Right lobe of liver (tissue), 6 donors: ENCODE results near the gene DUOX2. TPM values are rescaled to one million over a fixed set of nuclear protein-coding genes. Genes with fewer than 3 reads are reported as not detected.

Experiments
- ATAC-seq, 4 donors: fragments of 200-7000 bp; cut with Tn5 transposase; one replicate each; pipeline ENCODE4 v1.9.1; 2020; ENCODE audit warnings: mild to moderate bottlenecking in 4 of 4, moderate library complexity in 4 of 4
- DNase-seq, 3 donors: peaks; one replicate each; pipeline ENCODE4 v3.0.0-alpha.2; 2020
- H3K27ac ChIP-seq, 3 donors: fragments of 200-600 bp; one replicate each; pipeline ENCODE4 v1.8.0; 2022
- H3K27me3 ChIP-seq, 2 donors: fragments of 200-600 bp; one replicate each; pipeline ENCODE4 v1.8.0; 2022
- H3K36me3 ChIP-seq, 4 donors: fragments of 200-600 bp; sonication (generic) in 1 of 4; one replicate each; pipeline versions ENCODE4 v1.5.1 to v1.8.0; 2017 to 2022; ENCODE audit warnings: control low read depth in 1 of 4
- H3K4me1 ChIP-seq, 4 donors: fragments of 200-600 bp; sonication (generic) in 1 of 4; one replicate each; pipeline versions ENCODE4 v1.5.1 to v1.8.0; 2017 to 2022; ENCODE audit warnings: control low read depth in 1 of 4
- H3K4me3 ChIP-seq, 3 donors: fragments of 200-600 bp; one replicate each; pipeline ENCODE4 v1.8.0; 2022
- H3K9me3 ChIP-seq, 4 donors: fragments of 200-600 bp; sonication (generic) in 1 of 4; one replicate each; pipeline versions ENCODE4 v1.5.1 to v1.8.0; 2017 to 2022; ENCODE audit warnings: control low read depth in 1 of 4
- POLR2A ChIP-seq: fragments of 450-650 bp; IDR thresholded peaks from one replicate; pipeline ENCODE4 v1.6.1; 2017; ENCODE audit warnings: antibody characterized with exemption, mild to moderate bottlenecking
- WGBS: methylation state at CpG from one replicate; pipeline ENCODE4 v1.1.6; 2018; ENCODE audit warnings: low coverage, low lambda C conversion rate; ENCODE audit not compliant: insufficient coverage; ENCODE audit errors: missing lambda C conversion rate; 5-methylcytosine and 5-hydroxymethylcytosine counted together
- intact Hi-C, 2 donors: fragments of 100-400 bp; cut with DNase I; formaldehyde crosslinking; loops; one replicate each; pipeline versions ENCODE4 v1.11.2 to v1.14.1; 2022
- total RNA-seq, 6 experiments: library from RNA; depleted of rRNA in 2 of 6; stranded (reverse); fragments of >200 nt in 2 of 6; fragmentation: NEBNext Ultra II Directional in 3 of 6; extraction: Animal tissue kit (Norgen Biotek cat#: 25700) in 3 of 6; gene quantifications; one replicate each; pipeline versions ENCODE4 v1.1.0 to v1.2.4, GENCODE V29; 2016 to 2023
- TF ChIP-seq, protein P1 (sequence below), 4 donors: fragments of 200-600 bp in 3 of 4; fragments of 450-650 bp in 1 of 4; IDR thresholded peaks; one replicate each; pipeline versions ENCODE4 v1.5.1 to v1.8.0; 2016 to 2022; ENCODE audit warnings: antibody characterized with exemption in 4 of 4, mild to moderate bottlenecking in 2 of 4
- donor health status: DM: no; HTN: yes; CAD: no.
- donor health status: DM: no; HTN: no; CAD: no.
- donor health status: DM: no; HTN: no; CAD: no.
- donor health status: DM: no; HTN: yes; CAD: no.
- donor health status: DM: no; HTN: yes; CAD: no.

The DUOX2 gene
- total RNA-seq, 6 experiments from 2014 or later, result 0.02 to 0.93 (median 0.25) TPM; not detected in 1

DNA sequence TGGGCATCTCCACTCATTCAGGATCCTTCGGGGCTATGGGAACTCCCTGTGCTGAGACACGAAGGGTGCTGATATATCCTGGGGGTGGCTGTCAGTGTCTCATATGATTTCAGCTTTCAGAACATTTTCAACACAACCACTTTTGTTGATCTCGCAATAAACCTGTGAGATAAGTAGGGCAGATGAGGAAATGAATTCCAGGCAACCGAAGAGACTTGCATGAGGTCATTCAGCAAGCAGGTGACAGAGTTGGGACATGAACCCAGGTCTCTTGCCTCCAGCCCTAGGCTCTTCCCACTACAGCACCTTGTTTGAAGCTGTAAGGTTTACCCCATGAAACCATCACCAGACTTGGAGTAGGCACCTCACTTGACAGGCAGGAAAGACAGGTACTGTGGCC, 32.4 kb upstream of the DUOX2 start:
- Histone ChIP-seq H3K27ac (no peak overlapping the region), H3K36me3 (no peaks in the 10 kb centered on the region), H3K4me3 (no peak overlapping the region), H3K9me3 (no peaks in the 10 kb centered on the region), H3K4me1 (no peaks in the 10 kb centered on the region), H3K27me3 (no peaks in the 10 kb centered on the region)
- DNase-seq (no peak), ATAC-seq (peak in 1 of 4 donors; percentile 78)
- intact Hi-C loops, result no loop called here
- TF ChIP-seq, protein P1, sequence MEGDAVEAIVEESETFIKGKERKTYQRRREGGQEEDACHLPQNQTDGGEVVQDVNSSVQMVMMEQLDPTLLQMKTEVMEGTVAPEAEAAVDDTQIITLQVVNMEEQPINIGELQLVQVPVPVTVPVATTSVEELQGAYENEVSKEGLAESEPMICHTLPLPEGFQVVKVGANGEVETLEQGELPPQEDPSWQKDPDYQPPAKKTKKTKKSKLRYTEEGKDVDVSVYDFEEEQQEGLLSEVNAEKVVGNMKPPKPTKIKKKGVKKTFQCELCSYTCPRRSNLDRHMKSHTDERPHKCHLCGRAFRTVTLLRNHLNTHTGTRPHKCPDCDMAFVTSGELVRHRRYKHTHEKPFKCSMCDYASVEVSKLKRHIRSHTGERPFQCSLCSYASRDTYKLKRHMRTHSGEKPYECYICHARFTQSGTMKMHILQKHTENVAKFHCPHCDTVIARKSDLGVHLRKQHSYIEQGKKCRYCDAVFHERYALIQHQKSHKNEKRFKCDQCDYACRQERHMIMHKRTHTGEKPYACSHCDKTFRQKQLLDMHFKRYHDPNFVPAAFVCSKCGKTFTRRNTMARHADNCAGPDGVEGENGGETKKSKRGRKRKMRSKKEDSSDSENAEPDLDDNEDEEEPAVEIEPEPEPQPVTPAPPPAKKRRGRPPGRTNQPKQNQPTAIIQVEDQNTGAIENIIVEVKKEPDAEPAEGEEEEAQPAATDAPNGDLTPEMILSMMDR (IDR thresholded peaks at IDR 0.05), result no peak
- TF ChIP-seq POLR2A, result no peak
- 60% methylated on average over 4 of the region's 4 CpGs for WGBS

DNA sequence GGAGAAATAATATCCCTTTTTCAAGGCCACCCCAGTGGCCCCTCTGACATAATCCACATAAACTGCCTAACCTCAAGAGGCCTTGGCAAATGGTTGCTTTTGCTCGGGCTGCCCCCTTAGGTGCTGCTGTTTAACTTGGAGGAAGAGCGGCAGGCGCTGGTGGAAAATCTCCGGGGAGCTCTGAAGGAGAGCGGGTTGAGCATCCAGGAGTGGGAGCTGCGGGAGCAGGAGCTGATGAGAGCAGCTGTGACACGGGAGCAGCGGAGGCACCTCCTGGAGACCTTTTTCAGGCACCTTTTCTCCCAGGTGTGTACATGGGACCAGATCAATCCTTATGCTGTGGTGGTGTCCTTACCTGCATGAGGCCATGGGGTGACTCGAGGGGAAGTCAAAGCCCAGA, 30.8 kb upstream of the DUOX2 start:
- no peak for DNase-seq
- no peak for TF ChIP-seq POLR2A
- TF ChIP-seq, protein P1 (IDR thresholded peaks at IDR 0.05), result no peak
- no peaks in the 10 kb centered on the region for H3K9me3 ChIP-seq
- 43% methylated on average over 1 of the region's 9 CpGs for WGBS
- H3K27me3 ChIP-seq, result no peaks in the 10 kb centered on the region
- H3K4me3 ChIP-seq, result no peak overlapping the region
- no peak overlapping the region for H3K27ac ChIP-seq
- H3K4me1 ChIP-seq, result no peaks in the 10 kb centered on the region
- no peaks in the 10 kb centered on the region for H3K36me3 ChIP-seq
- intact Hi-C loops, result no loop called here
- ATAC-seq, result no peak

DNA sequence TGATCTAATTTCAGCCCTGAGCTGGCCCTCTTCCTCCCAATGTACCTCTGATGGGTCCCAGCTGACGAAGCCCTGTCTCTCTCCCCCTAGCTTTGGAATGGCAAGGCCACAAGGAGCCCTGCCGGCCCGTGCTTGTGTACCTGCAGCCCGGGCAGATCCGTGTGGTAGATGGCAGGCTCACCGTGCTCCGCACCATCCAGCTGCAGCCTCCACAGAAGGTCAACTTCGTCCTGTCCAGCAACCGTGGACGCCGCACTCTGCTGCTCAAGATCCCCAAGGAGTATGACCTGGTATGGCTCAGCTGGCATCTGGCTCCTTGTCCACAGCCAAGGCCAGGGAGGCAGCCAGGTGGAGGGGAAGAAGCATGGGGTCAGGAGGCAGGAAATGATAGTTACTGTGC, 30.0 kb upstream of the DUOX2 start:
- no peaks in the 10 kb centered on the region for H3K36me3 ChIP-seq
- no peak for DNase-seq
- WGBS, result 80% methylated on average over 1 of the region's 11 CpGs
- H3K9me3 ChIP-seq, result no peaks in the 10 kb centered on the region
- intact Hi-C loops, result no loop called here
- ATAC-seq, result no peak
- no peak overlapping the region for H3K27ac ChIP-seq
- TF ChIP-seq POLR2A, result no peak
- TF ChIP-seq, protein P1 (IDR thresholded peaks at IDR 0.05), result no peak
- no peaks in the 10 kb centered on the region for H3K4me1 ChIP-seq
- H3K27me3 ChIP-seq, result no peaks in the 10 kb centered on the region
- H3K4me3 ChIP-seq, result no peak overlapping the region

DNA sequence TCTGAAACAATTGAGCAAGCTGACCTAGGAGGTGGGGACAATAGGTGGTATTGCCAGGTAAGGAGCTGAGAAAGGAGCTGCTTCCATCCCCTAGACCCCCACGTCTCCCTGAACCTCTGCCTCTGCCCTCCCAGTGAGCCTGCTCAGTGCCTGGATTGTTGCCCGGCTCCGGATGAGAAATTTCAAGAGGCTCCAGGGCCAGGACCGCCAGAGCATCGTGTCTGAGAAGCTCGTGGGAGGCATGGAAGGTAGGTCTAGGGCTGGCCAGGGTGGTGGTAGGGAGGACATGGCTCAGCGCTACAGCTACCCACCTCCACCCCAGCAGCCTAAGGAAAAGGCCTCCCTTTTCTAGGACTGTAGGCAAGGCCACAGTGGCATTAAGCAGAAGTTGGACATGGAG, 29.1 kb upstream of the DUOX2 start:
- no peak for ATAC-seq
- no peak for TF ChIP-seq POLR2A
- TF ChIP-seq, protein P1 (IDR thresholded peaks at IDR 0.05), result no peak
- WGBS, result 84% methylated on average over 5 of the region's 7 CpGs

DNA sequence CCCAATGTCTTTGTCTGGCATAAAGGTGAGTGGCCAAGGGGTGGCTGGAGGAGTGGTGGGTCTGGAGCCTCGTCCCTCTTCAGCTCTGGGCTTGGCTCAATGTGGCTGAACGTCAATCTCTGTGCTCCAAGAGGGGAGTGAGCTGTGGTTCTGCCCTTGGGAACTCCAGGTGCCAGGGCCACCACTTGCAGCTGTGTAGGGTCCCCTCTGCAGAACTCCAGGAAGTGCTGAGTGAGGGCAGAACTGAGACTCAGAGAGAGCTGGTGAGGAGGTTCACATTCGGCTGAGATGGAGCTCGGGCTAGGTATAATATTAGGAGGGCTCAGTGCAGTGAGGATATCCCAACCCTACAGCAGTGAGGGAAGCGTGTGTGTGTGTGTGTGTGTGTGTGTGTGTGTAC, 27.4 kb upstream of the DUOX2 start:
- no peak for ATAC-seq
- 55% methylated on average over 2 of the region's 5 CpGs for WGBS
- no peak for DNase-seq
- Histone ChIP-seq H3K4me1 (no peaks in the 10 kb centered on the region), H3K4me3 (no peak overlapping the region), H3K9me3 (no peaks in the 10 kb centered on the region), H3K27me3 (no peaks in the 10 kb centered on the region), H3K27ac (no peak overlapping the region), H3K36me3 (no peaks in the 10 kb centered on the region)
- no peak for TF ChIP-seq POLR2A
- TF ChIP-seq, protein P1 (IDR thresholded peaks at IDR 0.05), result no peak
- intact Hi-C loops, result no loop called here

More for the DNA sequence above, 29.1 kb upstream of the DUOX2 start:
- intact Hi-C loops, result no loop called here
- no peak overlapping the region for H3K27ac ChIP-seq
- H3K36me3 ChIP-seq, result no peaks in the 10 kb centered on the region
- H3K4me1 ChIP-seq, result no peaks in the 10 kb centered on the region
- no peaks in the 10 kb centered on the region for H3K9me3 ChIP-seq
- H3K4me3 ChIP-seq, result no peak overlapping the region
- H3K27me3 ChIP-seq, result no peaks in the 10 kb centered on the region
- no peak for DNase-seq
